D721Med (cell line): Measurements from ENCODE around the gene ORMDL2.

Experiments used
- DNase-seq: peaks from one replicate; pipeline ENCODE4 v3.0.0; 2011; ENCODE audit warnings: low spot score; ENCODE audit not compliant: insufficient read length
- FAIRE-seq: peaks from 2 replicates; lab custom pipeline; 2011; peaks lifted over from hg19 to GRCh38; lab: Jason Lieb, UNC
- CTCF ChIP-seq: IDR thresholded peaks from 2 replicates; pipeline ENCODE4 v1.5.1; 2012; ENCODE audit warnings: mild to moderate bottlenecking, control low read depth; ENCODE audit not compliant: insufficient read depth; ENCODE audit errors: missing control alignments

ORMDL2 gene

GRCh38 chr12:55795950-55796349 lies 21.9 kb upstream of the ORMDL2 start:
- TF ChIP-seq CTCF, result no peak
- no peak for DNase-seq
- no peak for FAIRE-seq

- TF ChIP-seq CTCF, result peak; percentile 61
- no peak for FAIRE-seq
- DNase-seq, result no peak
These were observed 20.8 kb upstream of the ORMDL2 start for GRCh38 chr12:55797068-55797467.

- DNase-seq (no peak), FAIRE-seq (no peak)
- TF ChIP-seq CTCF, result no peak
These were observed 20.3 kb upstream of the ORMDL2 start for GRCh38 chr12:55797550-55797949.

- TF ChIP-seq CTCF, result no peak
- DNase-seq, result no peak
- no peak for FAIRE-seq
These were observed 10.9 kb upstream of the ORMDL2 start for GRCh38 chr12:55806982-55807381.

GRCh38 chr12:55809274-55809673 lies 8.6 kb upstream of the ORMDL2 start:
- no peak for TF ChIP-seq CTCF
- DNase-seq (no peak), FAIRE-seq (no peak)

GRCh38 chr12:55812088-55812487 lies 5.8 kb upstream of the ORMDL2 start:
- DNase-seq, result no peak
- no peak for TF ChIP-seq CTCF
- FAIRE-seq, result no peak

- no peak for FAIRE-seq
These were observed 3.6 kb upstream of the ORMDL2 start for GRCh38 chr12:55814257-55814656.

More at GRCh38 chr12:55814257-55814656, 3.6 kb upstream of the ORMDL2 start:
- TF ChIP-seq CTCF, result no peak
- no peak for DNase-seq
